ENCODE data around the gene MCM9.

The MCM9 gene

DNA sequence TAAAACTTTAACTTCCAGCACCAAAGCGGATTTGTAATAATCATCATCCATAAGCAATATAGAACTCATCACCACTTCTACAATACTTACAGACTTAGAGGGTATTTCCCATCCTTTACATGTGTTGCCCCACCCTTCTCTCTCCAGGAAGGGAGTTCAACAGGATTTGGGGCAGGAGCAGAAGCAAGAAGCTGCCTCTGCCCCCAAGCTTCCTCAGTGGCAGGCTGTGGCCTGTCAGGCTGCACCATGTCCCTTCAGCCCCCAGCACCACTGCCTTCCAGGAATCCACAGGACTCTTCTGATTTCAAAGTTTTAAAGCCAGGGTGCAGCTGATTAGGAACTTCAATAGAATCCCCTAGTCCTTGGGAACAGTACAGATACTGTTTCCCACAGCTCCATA, 36.7 kb upstream of the MCM9 start:
- TF ChIP-seq, protein P1, sequence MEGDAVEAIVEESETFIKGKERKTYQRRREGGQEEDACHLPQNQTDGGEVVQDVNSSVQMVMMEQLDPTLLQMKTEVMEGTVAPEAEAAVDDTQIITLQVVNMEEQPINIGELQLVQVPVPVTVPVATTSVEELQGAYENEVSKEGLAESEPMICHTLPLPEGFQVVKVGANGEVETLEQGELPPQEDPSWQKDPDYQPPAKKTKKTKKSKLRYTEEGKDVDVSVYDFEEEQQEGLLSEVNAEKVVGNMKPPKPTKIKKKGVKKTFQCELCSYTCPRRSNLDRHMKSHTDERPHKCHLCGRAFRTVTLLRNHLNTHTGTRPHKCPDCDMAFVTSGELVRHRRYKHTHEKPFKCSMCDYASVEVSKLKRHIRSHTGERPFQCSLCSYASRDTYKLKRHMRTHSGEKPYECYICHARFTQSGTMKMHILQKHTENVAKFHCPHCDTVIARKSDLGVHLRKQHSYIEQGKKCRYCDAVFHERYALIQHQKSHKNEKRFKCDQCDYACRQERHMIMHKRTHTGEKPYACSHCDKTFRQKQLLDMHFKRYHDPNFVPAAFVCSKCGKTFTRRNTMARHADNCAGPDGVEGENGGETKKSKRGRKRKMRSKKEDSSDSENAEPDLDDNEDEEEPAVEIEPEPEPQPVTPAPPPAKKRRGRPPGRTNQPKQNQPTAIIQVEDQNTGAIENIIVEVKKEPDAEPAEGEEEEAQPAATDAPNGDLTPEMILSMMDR (IDR thresholded peaks at IDR 0.05; ENCODE audit: insufficient read depth, low read depth, low read length, missing control alignments): no peak
- H3K4me3 ChIP-seq (ENCODE audit: low read length): no peak overlapping the region
- no peak for DNase-seq (ENCODE audit: low read depth)

DNA sequence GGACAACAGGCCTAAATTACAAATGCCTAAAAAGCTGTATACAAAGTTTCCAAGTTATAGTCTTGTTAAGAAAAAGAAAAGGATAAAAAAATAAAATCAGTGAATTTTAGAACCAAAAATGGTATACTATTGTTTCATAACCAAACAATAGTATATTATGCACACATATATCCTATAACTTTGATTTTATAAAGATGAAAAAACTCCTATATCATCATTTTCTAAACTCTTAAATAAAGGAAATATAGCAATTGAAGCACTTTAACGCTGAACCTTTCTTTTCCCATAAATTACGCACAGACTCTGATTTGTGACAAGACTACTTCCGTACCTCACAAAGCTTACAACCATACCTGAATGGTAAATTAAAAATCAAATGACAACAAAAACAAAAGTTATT, 35.9 kb upstream of the MCM9 start:
- TF ChIP-seq, protein P1 (IDR thresholded peaks at IDR 0.05; ENCODE audit: insufficient read depth, low read depth, low read length, missing control alignments): no peak
- DNase-seq (ENCODE audit: low read depth): no peak
- H3K4me3 ChIP-seq (ENCODE audit: low read length): no peak overlapping the region

DNA sequence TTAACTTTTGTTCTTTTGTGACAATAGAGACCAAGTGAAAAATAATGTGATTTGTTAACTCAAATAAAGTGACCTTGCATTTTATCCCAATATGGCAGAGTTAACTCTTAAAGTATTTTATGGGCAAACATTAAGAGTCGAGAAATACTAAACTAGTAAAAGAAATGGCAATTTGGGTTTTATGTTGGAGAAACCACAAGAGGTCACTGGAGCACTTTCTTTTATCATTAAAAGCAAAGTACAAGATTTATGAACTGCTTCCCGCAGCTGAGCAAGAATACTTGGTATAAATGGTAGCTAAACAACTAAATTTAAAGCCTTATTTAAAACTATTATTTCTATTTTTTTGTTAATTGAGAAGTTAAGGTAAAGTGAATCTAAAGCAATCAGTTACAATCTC, 33.5 kb upstream of the MCM9 start:
- TF ChIP-seq, protein P1 (IDR thresholded peaks at IDR 0.05; ENCODE audit: insufficient read depth, low read depth, low read length, missing control alignments): peak; percentile 21
- DNase-seq (ENCODE audit: low read depth): peak; percentile 32
- H3K4me3 ChIP-seq (ENCODE audit: low read length): no peak overlapping the region

DNA sequence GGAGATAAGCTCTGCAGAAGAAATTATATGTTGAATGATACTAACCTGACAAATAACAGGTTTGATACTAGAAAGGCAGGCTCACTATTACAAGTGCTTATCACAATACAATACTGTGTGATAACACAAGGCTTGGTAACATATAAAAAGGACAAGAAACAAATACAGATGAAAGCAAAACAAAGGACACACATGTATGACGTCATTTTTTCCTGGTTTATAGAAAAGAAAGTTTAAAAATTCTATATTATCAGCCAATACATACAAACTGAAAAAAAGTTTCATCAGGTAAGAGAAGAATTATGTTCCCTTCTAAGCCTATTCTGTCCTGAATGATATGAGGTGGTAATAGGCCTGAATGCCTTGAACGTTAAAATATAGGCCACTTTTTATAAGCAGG, 32.3 kb upstream of the MCM9 start:
- no peak overlapping the region for H3K4me3 ChIP-seq (ENCODE audit: low read length)
- DNase-seq (ENCODE audit: low read depth): no peak
- TF ChIP-seq, protein P1 (IDR thresholded peaks at IDR 0.05; ENCODE audit: insufficient read depth, low read depth, low read length, missing control alignments): no peak

DNA sequence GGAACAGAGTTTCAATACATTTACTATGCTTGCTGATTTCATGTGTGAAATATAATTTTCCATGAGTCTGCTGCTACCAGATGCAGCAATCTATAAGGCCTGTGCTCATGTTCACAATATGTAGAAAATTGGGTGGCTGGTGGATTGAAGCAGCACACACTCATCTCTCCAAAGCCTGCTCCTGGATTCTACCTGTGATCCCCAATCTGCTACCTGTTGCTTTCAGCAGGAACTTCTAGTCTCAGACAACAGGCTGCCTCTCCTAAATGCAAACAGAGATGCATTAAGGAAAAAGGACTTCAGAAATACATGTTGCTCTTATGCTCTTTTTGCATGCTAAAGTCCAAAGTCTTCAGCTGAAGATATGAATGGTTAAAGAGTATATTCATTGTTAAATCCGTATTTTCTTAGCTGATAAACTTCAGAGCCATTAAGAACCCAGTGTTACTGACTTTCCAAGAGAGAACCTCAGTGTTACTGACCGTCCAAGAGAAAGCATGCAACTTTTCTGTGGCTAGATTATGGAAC, 30.9 kb upstream of the MCM9 start:
- no peak for DNase-seq (ENCODE audit: low read depth)
- TF ChIP-seq, protein P1 (IDR thresholded peaks at IDR 0.05; ENCODE audit: insufficient read depth, low read depth, low read length, missing control alignments): no peak
- H3K4me3 ChIP-seq (ENCODE audit: low read length): no peak overlapping the region

DNA sequence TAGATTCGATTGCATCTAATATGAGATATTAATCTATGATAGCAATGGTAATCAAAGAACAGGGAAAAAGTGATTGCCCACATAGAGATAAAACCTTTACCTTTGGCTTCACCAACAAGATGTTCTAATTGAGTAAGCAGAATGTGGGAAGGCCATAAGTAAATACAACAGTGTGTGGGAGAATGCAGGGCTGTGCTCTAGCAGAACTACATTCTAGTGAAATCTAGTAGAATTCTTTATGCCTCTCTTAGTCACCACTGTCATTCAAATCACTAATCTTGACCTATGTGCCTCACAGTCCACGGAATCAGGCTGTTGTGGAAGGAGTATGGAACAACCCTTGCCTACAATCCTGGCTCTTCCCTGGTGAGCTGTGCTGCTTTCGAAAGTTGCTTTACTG, 30.4 kb upstream of the MCM9 start:
- no peak for DNase-seq (ENCODE audit: low read depth)
- no peak overlapping the region for H3K4me3 ChIP-seq (ENCODE audit: low read length)
- TF ChIP-seq, protein P1 (IDR thresholded peaks at IDR 0.05; ENCODE audit: insufficient read depth, low read depth, low read length, missing control alignments): no peak

DNA sequence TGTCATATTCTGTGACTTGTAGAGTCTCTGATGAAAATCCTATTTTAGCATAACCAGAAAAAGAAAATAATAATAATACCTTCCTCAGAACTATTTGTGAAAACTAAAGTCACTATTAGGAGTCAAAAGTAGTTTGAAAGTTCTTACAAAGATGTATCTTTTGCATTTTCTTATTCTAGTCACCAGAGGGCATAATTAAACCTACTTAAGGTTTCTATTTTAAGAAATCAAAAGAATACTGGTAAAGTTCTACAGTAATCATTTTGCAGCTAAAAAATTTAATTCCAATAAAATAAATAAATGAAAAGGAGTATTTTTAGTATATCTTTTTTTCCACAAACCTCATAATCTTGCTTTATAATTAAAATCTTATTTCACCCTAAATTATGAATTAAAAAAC, 28.0 kb upstream of the MCM9 start:
- DNase-seq (ENCODE audit: low read depth): peak; percentile 8
- H3K4me3 ChIP-seq (ENCODE audit: low read length): no peak overlapping the region
- TF ChIP-seq, protein P1 (IDR thresholded peaks at IDR 0.05; ENCODE audit: insufficient read depth, low read depth, low read length, missing control alignments): no peak

All from epithelial cell of esophagus (primary cell).